Measurements from ENCODE around the gene PLCB4. TPM values are rescaled to one million over a fixed set of nuclear protein-coding genes. Genes with fewer than 3 reads are reported as not detected.

PLCB4 gene
- total and polyA plus RNA-seq, 12 donors: 0.26 to 8.5 (median 2.8) TPM

GRCh38 chr20:9287826-9288225, 218.9 kb downstream of the PLCB4 start:
- Histone ChIP-seq H3K36me3 (replicated peaks in 1 of 2) (no peaks in the 10 kb centered on the region), H3K4me1 (replicated peaks in 1 of 2) (no peaks in the 10 kb centered on the region), H3K9me3 (replicated peaks in 1 of 3) (no peaks in the 10 kb centered on the region), H3K27ac (no peak overlapping the region), H3K27me3 (no peaks in the 10 kb centered on the region), H3K4me3 (no peak overlapping the region)
- TF ChIP-seq CTCF (IDR thresholded peaks at IDR 0.05) (no peak), POLR2A (IDR thresholded peaks at IDR 0.05) (no peak)
- intact Hi-C loops (cut with DNase I): no loop called here
- no peak for DNase-seq
- 91 to 100% (median 97%) methylated on average over 1 of the region's 1 CpG for WGBS, 4 donors

GRCh38 chr20:9290331-9290730, 221.4 kb downstream of the PLCB4 start:
- no peak overlapping the region for H3K4me3 ChIP-seq
- no peaks in the 10 kb centered on the region for H3K36me3 ChIP-seq (replicated peaks in 1 of 2)
- H3K27me3 ChIP-seq: no peaks in the 10 kb centered on the region
- no peaks in the 10 kb centered on the region for H3K9me3 ChIP-seq (replicated peaks in 1 of 3)
- no peaks in the 10 kb centered on the region for H3K4me1 ChIP-seq (replicated peaks in 1 of 2)
- intact Hi-C loops (cut with DNase I): no loop called here
- DNase-seq: no peak
- no peak for TF ChIP-seq CTCF (IDR thresholded peaks at IDR 0.05)
- TF ChIP-seq POLR2A (IDR thresholded peaks at IDR 0.05): no peak
- 85 to 91% (median 88%) methylated on average over 2 of the region's 2 CpGs for WGBS, 4 donors
- no peak overlapping the region for H3K27ac ChIP-seq

GRCh38 chr20:9293145-9293544, 224.3 kb downstream of the PLCB4 start:
- no peak for DNase-seq
- TF ChIP-seq POLR2A (IDR thresholded peaks at IDR 0.05): no peak
- TF ChIP-seq CTCF (IDR thresholded peaks at IDR 0.05): no peak
- WGBS, 4 donors: 79 to 85% (median 81%) methylated on average over 2 of the region's 2 CpGs
- H3K9me3 ChIP-seq (replicated peaks in 1 of 3): no peaks in the 10 kb centered on the region
- intact Hi-C loops (cut with DNase I): no loop called here
- H3K27ac ChIP-seq: no peak overlapping the region
- H3K36me3 ChIP-seq (replicated peaks in 1 of 2): no peaks in the 10 kb centered on the region
- no peak overlapping the region for H3K4me3 ChIP-seq
- H3K4me1 ChIP-seq (replicated peaks in 1 of 2): no peaks in the 10 kb centered on the region
- H3K27me3 ChIP-seq: no peaks in the 10 kb centered on the region

GRCh38 chr20:9294041-9294440, 225.2 kb downstream of the PLCB4 start:
- Histone ChIP-seq H3K4me3 (no peak overlapping the region), H3K9me3 (replicated peaks in 1 of 3) (no peaks in the 10 kb centered on the region), H3K27me3 (no peaks in the 10 kb centered on the region), H3K4me1 (replicated peaks in 1 of 2) (no peaks in the 10 kb centered on the region), H3K36me3 (replicated peaks in 1 of 2) (no peaks in the 10 kb centered on the region), H3K27ac (no peak overlapping the region)
- intact Hi-C loops (cut with DNase I): no loop called here
- no peak for TF ChIP-seq CTCF (IDR thresholded peaks at IDR 0.05)
- TF ChIP-seq POLR2A (IDR thresholded peaks at IDR 0.05): no peak
- DNase-seq: no peak

Measured in adrenal gland (tissue), 12 donors.